Tibial artery (tissue), 4 donors: Measurements from ENCODE around the gene ZNF587B.
"Not testable (repeated sequence)": the region's sequence is repeated elsewhere in the genome, so short reads cannot be mapped to it uniquely, and the experiment has no call there.

Source experiments
- DNase-seq, 2 donors: peaks; one replicate each; pipeline ENCODE4 v3.0.0-alpha.2; 2019
- H3K27ac ChIP-seq, 2 donors: fragments of 200-600 bp; sonication (generic) in 1 of 2; 1 replicate in 1 of 2; 2 replicates in 1 of 2; pipeline ENCODE4 v1.5.1; 2018 to 2019; ENCODE audit warnings: mild to moderate bottlenecking in 1 of 2
- H3K27me3 ChIP-seq, 2 donors: fragments of 200-600 bp; sonication (generic) in 1 of 2; one replicate each; pipeline versions ENCODE4 v1.5.1 to v1.6.0; 2016 to 2019
- H3K36me3 ChIP-seq, 3 donors: fragments of 200-600 bp; sonication (generic) in 2 of 3; one replicate each; pipeline ENCODE4 v1.5.1; 2016 to 2019; ENCODE audit warnings: mild to moderate bottlenecking in 2 of 3
- H3K4me1 ChIP-seq, 4 donors: fragments of 200-600 bp; sonication (generic) in 2 of 4; 1 replicate in 3 of 4; 2 replicates in 1 of 4; pipeline ENCODE4 v1.5.1; 2016 to 2019
- H3K4me3 ChIP-seq, 2 donors: fragments of 200-600 bp; sonication (generic) in 1 of 2; 1 replicate in 1 of 2; 2 replicates in 1 of 2; pipeline ENCODE4 v1.5.1; 2018 to 2019; ENCODE audit warnings: mild to moderate bottlenecking in 2 of 2
- H3K9me3 ChIP-seq, 3 donors: fragments of 200-600 bp; sonication (generic) in 1 of 3; one replicate each; pipeline ENCODE4 v1.5.1; 2016 to 2019
- CTCF ChIP-seq, 2 experiments: fragments of 200-600 bp in 1 of 2; fragments of 450-650 bp in 1 of 2; IDR thresholded peaks; one replicate each; pipeline ENCODE4 v1.5.1; 2017 to 2019; ENCODE audit warnings: antibody characterized with exemption in 2 of 2, mild to moderate bottlenecking in 1 of 2, moderate library complexity in 1 of 2
- intact Hi-C: fragments of 100-400 bp; cut with DNase I; formaldehyde crosslinking; loops from one replicate; pipeline ENCODE4 v1.15.0; 2023; ENCODE audit warnings: low total_unique reads

ZNF587B gene

GRCh38 chr19:57888560-57889231, 58.6 kb downstream of the ZNF587B start, which contains the start of gene ZNF814:
ZNF814 (minus strand) TSS chr19:57889037; CDS start chr19:57888802, 235 bp downstream.
- intact Hi-C loops: no loop called here
- Histone ChIP-seq H3K27me3 (no peaks in the 10 kb centered on the region), H3K4me1 (no peaks in the 10 kb centered on the region), H3K4me3 (peak within 1 kb of the TSS; percentile 45 to 49), H3K27ac (no peak within 1 kb of the TSS), H3K36me3 (peaks cover 13 to 33% (median 19%) of the 10 kb centered on the region in 3 donors), H3K9me3 (peaks cover 0 to 81% (median 36%) of the 10 kb centered on the region in 3 donors)
- DNase-seq: peak; percentile 58 to 77
- no peak for TF ChIP-seq CTCF (IDR thresholded peaks at IDR 0.05)

GRCh38 chr19:57890706-57891105, 60.6 kb downstream of the ZNF587B start:
- H3K4me1 ChIP-seq, H3K27ac ChIP-seq, H3K27me3 ChIP-seq, H3K4me3 ChIP-seq, intact Hi-C loops, DNase-seq: not testable (repeated sequence)
- peaks cover 0 to 14% (median 7%) of the 10 kb centered on the region in 3 donors for H3K36me3 ChIP-seq
- peaks cover 0 to 78% (median 36%) of the 10 kb centered on the region in 3 donors for H3K9me3 ChIP-seq
